GM21367 (cell line): ENCODE data around the gene AUTS2.
A peak's percentile ranks its signal among the peaks of the same experiment; 100 is the strongest.

Experiments used
- ATAC-seq: cut with Tn5 transposase; IDR thresholded peaks from one replicate; pipeline ENCODE4 v1.9.1; 2021; ENCODE audit not compliant: unreplicated experiment

The AUTS2 gene

DNA sequence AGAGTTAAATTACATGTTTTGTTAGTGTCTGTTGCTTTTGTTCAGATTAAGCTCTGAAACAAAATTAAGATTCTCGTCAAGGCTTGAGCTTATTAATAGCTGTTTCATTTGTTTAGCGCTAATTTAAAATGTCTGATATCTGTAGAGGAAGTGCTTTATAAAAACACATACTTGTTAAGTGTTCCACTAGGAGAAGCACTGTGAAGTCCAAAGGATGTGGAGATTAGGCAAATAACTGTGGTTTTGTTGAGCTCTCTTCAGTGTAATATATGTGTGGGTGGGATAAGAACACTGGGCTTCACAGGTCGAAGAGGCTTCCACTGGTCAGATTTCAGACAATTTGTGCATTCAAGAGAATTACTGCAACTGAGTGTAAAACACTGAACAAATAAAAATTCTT, 242.0 kb downstream of the AUTS2 start:
- ATAC-seq: no peak

GRCh38 chr7:69843653-69844052, 245.4 kb downstream of the AUTS2 start:
- peak; percentile 42 for ATAC-seq

DNA sequence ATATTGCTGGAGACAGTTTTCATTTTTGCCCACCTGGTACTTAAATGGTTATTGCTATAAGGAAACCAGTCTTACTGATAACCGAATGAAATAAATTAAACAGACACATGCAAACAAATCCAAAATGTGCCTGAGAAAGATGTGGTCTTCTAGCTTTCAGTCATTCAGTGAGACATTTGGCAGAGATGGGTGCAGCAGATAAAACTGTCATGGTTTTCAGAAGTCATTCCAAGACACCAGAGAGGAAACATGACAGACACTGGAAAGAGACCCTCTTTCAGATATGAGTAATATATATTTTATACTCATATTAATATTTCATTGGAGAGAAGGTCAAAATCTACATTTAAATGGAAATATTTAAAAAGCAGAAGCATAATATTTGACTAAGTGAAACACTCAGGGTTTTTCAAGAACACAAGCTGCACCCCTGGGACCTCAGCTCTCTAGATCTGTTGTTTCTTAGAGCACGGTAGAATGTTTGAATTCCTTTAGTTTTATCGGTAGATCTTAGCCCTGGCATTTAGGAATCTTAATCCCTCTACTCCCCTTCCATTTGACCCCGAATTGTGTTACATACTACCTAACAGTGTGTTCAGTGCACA, 246.1 kb downstream of the AUTS2 start:
- no peak for ATAC-seq

DNA sequence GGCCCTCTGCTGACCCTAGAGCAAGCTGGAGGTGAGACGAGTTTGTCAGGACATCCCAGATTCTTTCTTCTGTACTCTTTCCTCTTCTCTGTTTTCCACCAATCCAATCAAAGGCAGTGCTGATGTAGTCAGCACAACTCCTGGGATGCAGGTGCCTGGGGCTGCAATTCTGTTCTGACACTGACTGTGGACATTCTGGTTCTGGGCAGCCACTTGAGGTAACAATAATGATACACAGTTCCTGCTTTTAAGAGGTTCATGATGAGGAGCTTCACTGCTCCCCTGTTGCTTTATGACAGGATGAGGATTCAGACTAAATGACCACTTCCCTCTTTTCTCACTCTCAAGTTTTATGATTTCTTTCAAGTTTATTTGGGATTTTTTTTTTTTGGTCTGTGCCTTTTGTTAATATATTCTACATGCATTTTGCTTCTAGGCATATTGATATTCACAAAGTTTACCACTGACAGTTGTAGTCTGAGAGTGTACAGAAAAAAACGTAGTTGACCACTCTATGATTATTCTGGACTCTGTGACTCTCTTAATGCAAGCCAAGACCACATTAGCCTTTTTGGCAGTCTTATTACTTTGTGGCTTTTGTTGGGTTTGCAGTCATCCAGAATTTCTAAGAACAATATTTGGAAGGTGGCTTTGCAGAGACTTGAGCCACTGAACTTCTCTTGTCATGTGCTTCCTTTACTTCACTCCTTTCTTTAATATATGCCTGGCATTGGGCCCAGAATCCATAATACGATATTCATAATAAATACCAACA, 247.6 kb downstream of the AUTS2 start:
- no peak for ATAC-seq

GRCh38 chr7:69847921-69848612, 249.8 kb downstream of the AUTS2 start:
- ATAC-seq: no peak

DNA sequence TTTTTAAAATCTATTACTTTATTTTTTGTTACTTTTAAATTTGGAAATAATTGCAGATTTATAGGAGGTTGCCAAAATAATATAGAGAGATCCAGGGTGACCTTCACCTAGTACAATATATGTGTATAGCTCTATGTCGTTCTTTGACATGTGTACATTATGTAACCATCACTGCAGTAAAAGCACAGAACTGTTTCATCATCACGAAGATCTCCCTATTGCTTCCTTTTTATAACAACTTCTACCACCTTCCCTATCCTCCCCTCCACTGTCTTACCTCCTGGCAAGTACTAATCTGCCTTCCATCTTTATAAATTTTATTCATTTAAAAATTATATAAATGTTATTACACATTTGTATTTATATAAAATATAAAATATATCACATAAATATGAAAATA, 251.0 kb downstream of the AUTS2 start:
- no peak for ATAC-seq

GRCh38 chr7:69857014-69857413, 258.7 kb downstream of the AUTS2 start:
- ATAC-seq: no peak

DNA sequence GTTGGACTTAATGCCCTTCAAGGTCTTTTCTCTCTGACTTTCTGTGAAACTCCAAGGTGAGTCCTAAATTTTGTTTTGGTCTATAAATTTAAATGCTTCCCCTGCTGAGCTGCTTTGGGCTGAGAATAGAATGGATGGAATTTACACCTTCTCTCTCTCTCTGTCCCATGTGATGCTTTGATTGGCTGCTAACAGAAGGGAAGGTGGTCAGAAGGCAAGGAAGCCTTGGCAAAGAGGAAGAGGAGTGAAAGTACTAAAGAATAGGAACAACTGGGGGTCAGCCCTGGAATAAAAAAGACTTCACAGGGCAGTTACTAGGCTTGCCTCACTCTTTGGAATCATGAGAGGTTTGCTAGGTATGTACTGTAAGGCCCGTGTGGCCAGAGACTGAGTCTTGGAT, 260.2 kb downstream of the AUTS2 start:
- no peak for ATAC-seq

DNA sequence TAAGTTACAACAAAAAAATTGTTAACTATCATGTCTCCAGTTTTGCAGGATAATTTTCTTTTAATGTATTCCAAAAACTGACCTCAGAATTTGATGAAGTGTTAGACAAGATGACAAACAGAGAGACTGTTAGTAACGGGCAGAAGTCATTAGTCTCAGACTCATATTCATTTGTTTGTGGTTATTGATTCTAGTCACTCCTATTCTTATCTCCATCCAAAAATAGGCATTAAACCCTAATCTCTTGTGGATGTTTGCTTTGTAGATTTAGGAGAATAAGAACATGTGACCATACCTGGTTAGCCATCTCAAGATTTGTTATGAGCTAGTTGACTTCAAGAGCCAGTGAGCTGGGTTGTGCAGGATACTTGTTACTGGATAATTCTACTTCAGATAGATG, 261.1 kb downstream of the AUTS2 start:
- no peak for ATAC-seq

DNA sequence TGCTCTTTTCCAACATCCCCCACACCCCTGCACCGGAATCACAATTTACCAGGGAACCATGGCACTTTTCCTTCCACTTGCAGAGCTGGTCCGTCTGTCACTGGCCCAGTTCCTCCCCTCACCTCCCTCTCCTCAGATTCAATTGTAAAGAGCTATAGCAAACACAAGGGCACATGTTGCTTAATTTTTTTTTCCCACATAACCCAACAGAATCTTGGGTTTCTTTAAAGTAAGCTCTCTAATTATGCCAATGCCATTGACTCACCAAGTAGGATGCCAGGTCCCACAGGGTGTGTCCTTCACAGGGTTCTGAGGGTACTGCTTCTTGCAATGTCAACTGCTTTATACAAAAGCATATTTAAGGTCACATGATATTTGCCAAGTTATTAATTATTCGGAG, 262.2 kb downstream of the AUTS2 start:
- ATAC-seq: no peak

- no peak for ATAC-seq
Measured at GRCh38 chr7:69860941-69861622, 262.8 kb downstream of the AUTS2 start.

- no peak for ATAC-seq
Measured at GRCh38 chr7:69862413-69863064, 264.3 kb downstream of the AUTS2 start.

GRCh38 chr7:69864274-69864673, 266.0 kb downstream of the AUTS2 start:
- ATAC-seq: no peak

- peak; percentile 64 for ATAC-seq
Measured at GRCh38 chr7:69864822-69865221, 266.5 kb downstream of the AUTS2 start.

GRCh38 chr7:69868921-69869320, 270.6 kb downstream of the AUTS2 start:
- ATAC-seq: no peak

DNA sequence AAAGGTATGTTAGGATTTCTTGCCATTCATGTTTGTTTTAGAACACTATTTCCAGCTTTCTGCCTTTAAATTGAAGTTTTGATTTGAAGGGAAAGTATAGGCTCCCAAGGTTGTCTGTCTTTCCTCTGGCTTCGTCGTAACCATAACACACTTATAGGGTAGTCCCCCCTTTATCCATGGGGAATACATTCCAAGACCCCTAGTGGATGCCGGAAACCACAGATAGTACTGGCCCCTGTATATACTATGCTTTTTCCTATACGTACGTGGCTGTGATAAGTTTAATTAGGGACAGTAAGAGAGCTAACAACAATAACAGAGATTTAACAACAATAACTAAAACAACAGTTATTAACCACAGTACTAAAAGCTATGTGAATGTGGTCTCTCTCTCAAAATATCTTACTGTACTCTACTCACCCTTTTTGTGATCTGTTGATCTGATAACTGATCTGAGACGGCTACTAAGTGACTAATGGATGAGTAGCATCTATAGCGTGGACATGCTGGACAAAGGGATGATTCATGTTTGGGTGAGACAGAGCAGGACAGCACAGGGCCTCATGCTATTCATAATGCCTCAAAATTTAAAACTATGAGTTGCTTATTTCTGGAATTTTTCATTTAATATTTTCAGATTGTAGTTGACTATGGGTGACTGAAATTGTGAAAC, 273.1 kb downstream of the AUTS2 start:
- ATAC-seq: no peak

- no peak for ATAC-seq
Measured at GRCh38 chr7:69871886-69872569, 273.8 kb downstream of the AUTS2 start.

DNA sequence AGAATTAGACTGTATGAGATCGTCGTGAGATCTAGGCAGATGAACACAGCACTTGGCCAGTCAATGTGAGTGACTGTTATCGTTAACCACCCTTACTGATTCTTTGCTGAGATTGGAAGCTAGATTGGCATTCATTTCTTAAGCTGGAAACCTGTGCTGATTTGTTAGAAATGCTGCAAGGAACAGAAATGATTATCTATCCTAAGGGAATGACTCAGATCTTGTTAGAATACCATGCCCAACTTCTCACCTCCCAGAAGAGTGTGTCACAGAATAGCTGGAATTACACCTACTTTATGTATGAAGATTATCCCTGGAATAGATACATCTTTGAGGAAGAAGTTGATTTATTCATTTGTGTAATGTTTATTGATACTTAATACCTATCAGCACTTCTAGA, 275.2 kb downstream of the AUTS2 start:
- ATAC-seq: no peak

- no peak for ATAC-seq
Measured at GRCh38 chr7:69878015-69878414, 279.7 kb downstream of the AUTS2 start.

GRCh38 chr7:69878591-69878990, 280.3 kb downstream of the AUTS2 start:
- no peak for ATAC-seq
